Transverse colon (tissue), 3 donors: Measurements from ENCODE around the gene UBE2Z.

Source experiments
- CTCF ChIP-seq, 5 experiments: fragments of 200-600 bp in 3 of 5; fragments of 450-650 bp in 2 of 5; sonication (generic) in 3 of 5; IDR thresholded peaks; 1 replicate in 2 of 5; 2 replicates in 3 of 5; pipeline ENCODE4 v1.5.1; 2016 to 2017; ENCODE audit warnings: antibody characterized with exemption in 5 of 5, inconsistent platforms in 3 of 5, mild to moderate bottlenecking in 2 of 5, moderate library complexity in 1 of 5
- POLR2A ChIP-seq: fragments of 450-650 bp; IDR thresholded peaks from one replicate; pipeline ENCODE4 v1.6.1; 2016; ENCODE audit warnings: antibody characterized with exemption, mild to moderate bottlenecking, moderate library complexity

- TF ChIP-seq CTCF (IDR thresholded peaks at IDR 0.05) (no peak), POLR2A (no peak)
These were observed 2.2 kb downstream of the UBE2Z start for GRCh38 chr17:48910370-48910769.
